HG03432 (cell line): ENCODE measurements around the gene PRRT3.
"Not testable (repeated sequence)": the region's sequence is repeated elsewhere in the genome, so short reads cannot be mapped to it uniquely, and the experiment has no call there.

Source experiments
- ATAC-seq: cut with Tn5 transposase; IDR thresholded peaks from one replicate; pipeline ENCODE4 v1.9.1; 2021; ENCODE audit warnings: mild to moderate bottlenecking, moderate library complexity; ENCODE audit not compliant: unreplicated experiment

PRRT3 gene

GRCh38 chr3:9947025-9947995 is 4.9 kb downstream of the PRRT3 start:
- no peak for ATAC-seq

- peak; percentile 55 for ATAC-seq
Measured at GRCh38 chr3:9946112-9947024, 5.8 kb downstream of the PRRT3 start.

- ATAC-seq = no peak
Measured at GRCh38 chr3:9945358-9945757, 6.8 kb downstream of the PRRT3 start.

- no peak for ATAC-seq
Measured at GRCh38 chr3:9944271-9944670, 7.9 kb downstream of the PRRT3 start.

- no peak for ATAC-seq
Measured at GRCh38 chr3:9942934-9943690, 9.1 kb downstream of the PRRT3 start.

GRCh38 chr3:9942164-9942563 is 10.0 kb downstream of the PRRT3 start:
- no peak for ATAC-seq

GRCh38 chr3:9940746-9941145 is 11.5 kb downstream of the PRRT3 start:
- no peak for ATAC-seq

GRCh38 chr3:9939906-9940305 is 12.3 kb downstream of the PRRT3 start:
- ATAC-seq = not testable (repeated sequence)

GRCh38 chr3:9938966-9939365 is 13.2 kb downstream of the PRRT3 start:
- ATAC-seq = no peak

GRCh38 chr3:9937486-9938238 is 14.5 kb downstream of the PRRT3 start:
- ATAC-seq = no peak

GRCh38 chr3:9935966-9936510 is 16.2 kb downstream of the PRRT3 start:
- no peak for ATAC-seq

GRCh38 chr3:9934993-9935392 is 17.2 kb downstream of the PRRT3 start:
- ATAC-seq = no peak

- ATAC-seq = no peak
Measured at GRCh38 chr3:9934235-9934621, 18.0 kb downstream of the PRRT3 start.

GRCh38 chr3:9933561-9934234 is 18.5 kb downstream of the PRRT3 start, which contains the start of gene CRELD1:
CRELD1 (plus strand) TSS chr3:9933834; CDS start chr3:9934439, 605 bp downstream.
- ATAC-seq = peak; percentile 88

- ATAC-seq = peak; percentile 68
Measured at GRCh38 chr3:9932843-9933560, 19.2 kb downstream of the PRRT3 start.

- ATAC-seq = no peak
Measured at GRCh38 chr3:9932535-9932842, 19.7 kb downstream of the PRRT3 start.

- ATAC-seq = no peak
Measured at GRCh38 chr3:9930804-9931418, 21.3 kb downstream of the PRRT3 start.

- no peak for ATAC-seq
Measured at GRCh38 chr3:9928158-9928557, 24.1 kb downstream of the PRRT3 start.
